Tibial nerve (tissue), 4 donors: ENCODE results near the gene ASCC1. TPM values are rescaled to one million over a fixed set of nuclear protein-coding genes. Genes with fewer than 3 reads are reported as not detected.

Experiments used
- DNase-seq, 2 donors: peaks; one replicate each; pipeline ENCODE4 v3.0.0-alpha.2; 2019; ENCODE audit warnings: low spot score in 2 of 2
- H3K27ac ChIP-seq, 4 donors: fragments of 200-600 bp; sonication (generic) in 3 of 4; one replicate each; pipeline ENCODE4 v1.5.1; 2017 to 2019; ENCODE audit warnings: mild to moderate bottlenecking in 1 of 4
- H3K27me3 ChIP-seq, 2 donors: fragments of 200-600 bp; sonication (generic) in 1 of 2; one replicate each; pipeline versions ENCODE4 v1.5.1 to v1.6.0; 2017 to 2019
- H3K36me3 ChIP-seq, 3 donors: fragments of 200-600 bp; sonication (generic); one replicate each; pipeline ENCODE4 v1.5.1; 2018 to 2019
- H3K4me1 ChIP-seq, 4 donors: fragments of 200-600 bp; sonication (generic) in 3 of 4; one replicate each; pipeline ENCODE4 v1.5.1; 2017 to 2019
- H3K4me3 ChIP-seq, 4 donors: fragments of 200-600 bp; sonication (generic) in 3 of 4; one replicate each; pipeline ENCODE4 v1.5.1; 2017 to 2019; ENCODE audit warnings: mild to moderate bottlenecking in 1 of 4, moderate library complexity in 1 of 4
- H3K9me3 ChIP-seq, 4 donors: fragments of 200-600 bp; sonication (generic) in 3 of 4; one replicate each; pipeline ENCODE4 v1.5.1; 2017 to 2019
- EP300 ChIP-seq, 2 donors: sonication (generic); formaldehyde crosslinking; IDR thresholded peaks; one replicate each; pipeline ENCODE4 v1.6.1; 2017; ENCODE audit warnings: antibody characterized with exemption in 2 of 2, mild to moderate bottlenecking in 1 of 2
- POLR2A ChIP-seq, 2 donors: fragments of 450-650 bp; IDR thresholded peaks; one replicate each; pipeline ENCODE4 v1.6.1; 2017; ENCODE audit warnings: antibody characterized with exemption in 2 of 2, mild to moderate bottlenecking in 2 of 2, moderate library complexity in 2 of 2
- WGBS, 2 donors: methylation state at CpG; one replicate each; pipeline ENCODE4 v1.1.5; 2018; 5-methylcytosine and 5-hydroxymethylcytosine counted together
- total RNA-seq, 4 donors: library from RNA; depleted of rRNA; stranded (reverse); fragments of >200 nt; gene quantifications; one replicate each; pipeline ENCODE4 v1.1.0, GENCODE V29; 2016
- TF ChIP-seq, protein P1 (sequence below), 5 experiments: fragments of 200-600 bp in 3 of 5; fragments of 450-650 bp in 2 of 5; sonication (generic) in 3 of 5; IDR thresholded peaks; one replicate each; pipeline ENCODE4 v1.5.1; 2016 to 2019; ENCODE audit warnings: antibody characterized with exemption in 5 of 5, mild to moderate bottlenecking in 3 of 5, moderate library complexity in 2 of 5

The ASCC1 gene
- total RNA-seq, 4 donors from 2014 or later: 34.2 to 85.7 (median 54.2) TPM

DNA sequence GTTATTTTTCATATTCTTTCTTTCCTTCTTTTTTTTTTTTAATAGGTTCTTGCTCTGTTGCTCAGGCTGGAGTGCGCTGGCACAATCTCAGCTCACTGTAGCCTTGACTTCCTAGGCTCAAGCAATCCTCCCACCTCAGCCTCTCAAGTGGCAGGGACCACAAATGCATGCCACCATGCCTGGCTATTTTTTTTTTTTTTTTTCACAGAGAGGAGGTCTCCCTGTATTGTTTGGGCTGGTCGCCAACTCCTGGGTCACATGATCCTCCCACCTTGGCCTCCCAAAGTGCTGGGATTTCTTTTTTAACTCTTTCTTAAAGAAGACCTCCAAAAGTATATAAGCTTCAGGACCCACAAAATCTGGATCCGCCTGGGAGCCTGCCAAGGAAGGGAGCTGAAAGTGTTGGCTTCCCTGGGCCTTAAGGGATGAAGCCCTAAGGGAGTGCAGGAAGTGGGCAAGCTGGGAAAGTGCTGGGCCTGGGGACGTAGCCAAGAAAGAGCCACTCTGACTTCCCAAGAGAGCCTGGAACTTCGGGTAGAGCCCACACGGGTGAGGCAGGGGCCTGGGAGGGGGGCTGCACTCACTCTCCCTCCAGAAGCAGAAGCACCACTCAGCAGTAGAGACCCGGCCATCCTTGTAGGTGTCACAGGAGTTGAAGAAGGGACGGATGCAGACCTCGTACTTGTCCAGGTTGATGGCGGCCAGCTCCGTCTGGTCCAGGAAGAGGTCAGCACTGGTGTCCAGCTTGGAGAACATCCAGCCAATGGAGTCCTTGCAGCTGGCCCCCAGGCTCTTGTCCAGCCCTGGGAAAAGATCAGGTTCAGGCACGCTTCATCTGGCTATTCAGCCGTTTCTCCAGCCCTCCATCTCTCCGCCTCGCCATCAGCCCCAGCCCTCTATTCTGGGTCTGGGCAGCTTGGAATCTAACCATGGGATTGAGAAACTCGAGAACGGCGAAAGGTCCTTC, 149.5 kb downstream of the ASCC1 start:
- 72 to 74% methylated on average over 17 to 18 of the region's 18 CpGs for WGBS, 2 donors
- Histone ChIP-seq H3K36me3 (peaks cover 0 to 11% (median 0%) of the 10 kb centered on the region in 3 donors), H3K27ac (no peak overlapping the region), H3K9me3 (peaks cover 0 to 4% (median 0%) of the 10 kb centered on the region in 4 donors), H3K27me3 (no peaks in the 10 kb centered on the region), H3K4me3 (no peak overlapping the region), H3K4me1 (peaks cover 0 to 26% (median 0%) of the 10 kb centered on the region in 4 donors)
- no peak for DNase-seq
- TF ChIP-seq POLR2A (IDR thresholded peaks at IDR 0.05): no peak
- no peak for TF ChIP-seq EP300 (IDR thresholded peaks at IDR 0.05)
- TF ChIP-seq, protein P1, sequence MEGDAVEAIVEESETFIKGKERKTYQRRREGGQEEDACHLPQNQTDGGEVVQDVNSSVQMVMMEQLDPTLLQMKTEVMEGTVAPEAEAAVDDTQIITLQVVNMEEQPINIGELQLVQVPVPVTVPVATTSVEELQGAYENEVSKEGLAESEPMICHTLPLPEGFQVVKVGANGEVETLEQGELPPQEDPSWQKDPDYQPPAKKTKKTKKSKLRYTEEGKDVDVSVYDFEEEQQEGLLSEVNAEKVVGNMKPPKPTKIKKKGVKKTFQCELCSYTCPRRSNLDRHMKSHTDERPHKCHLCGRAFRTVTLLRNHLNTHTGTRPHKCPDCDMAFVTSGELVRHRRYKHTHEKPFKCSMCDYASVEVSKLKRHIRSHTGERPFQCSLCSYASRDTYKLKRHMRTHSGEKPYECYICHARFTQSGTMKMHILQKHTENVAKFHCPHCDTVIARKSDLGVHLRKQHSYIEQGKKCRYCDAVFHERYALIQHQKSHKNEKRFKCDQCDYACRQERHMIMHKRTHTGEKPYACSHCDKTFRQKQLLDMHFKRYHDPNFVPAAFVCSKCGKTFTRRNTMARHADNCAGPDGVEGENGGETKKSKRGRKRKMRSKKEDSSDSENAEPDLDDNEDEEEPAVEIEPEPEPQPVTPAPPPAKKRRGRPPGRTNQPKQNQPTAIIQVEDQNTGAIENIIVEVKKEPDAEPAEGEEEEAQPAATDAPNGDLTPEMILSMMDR (IDR thresholded peaks at IDR 0.05): no peak

DNA sequence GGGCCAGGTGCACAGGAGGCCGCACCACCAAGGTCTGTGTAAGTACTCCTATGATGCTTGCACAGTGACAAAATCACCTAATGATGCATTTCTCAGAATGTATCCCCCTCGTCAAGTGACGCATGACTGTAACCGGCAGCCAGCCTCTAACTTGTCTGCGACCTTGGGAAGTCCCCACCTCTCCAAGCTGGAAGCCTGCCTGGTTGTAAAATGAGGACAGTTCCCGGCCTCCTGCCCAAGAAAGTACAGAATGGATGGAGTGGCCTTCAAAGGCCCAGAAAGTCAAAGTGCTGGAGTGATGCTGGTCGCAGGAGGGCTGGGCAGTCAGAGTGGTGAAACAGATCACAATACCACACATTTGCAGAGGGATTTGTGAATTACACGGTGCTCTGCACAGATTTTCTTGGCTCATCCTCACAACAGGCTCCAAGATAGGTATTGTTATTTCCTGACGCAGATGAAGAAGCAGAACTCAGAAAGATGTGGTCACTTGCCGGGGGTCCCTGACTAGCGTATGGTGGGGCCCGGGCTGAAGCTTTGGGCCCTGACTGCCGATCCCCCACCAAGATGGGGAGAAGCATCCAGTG, 150.5 kb downstream of the ASCC1 start:
- Histone ChIP-seq H3K27me3 (no peaks in the 10 kb centered on the region), H3K4me1 (peaks cover 0 to 26% (median 0%) of the 10 kb centered on the region in 4 donors), H3K4me3 (no peak overlapping the region), H3K27ac (no peak overlapping the region), H3K9me3 (no peaks in the 10 kb centered on the region), H3K36me3 (peaks cover 0 to 8% (median 0%) of the 10 kb centered on the region in 3 donors)
- TF ChIP-seq POLR2A (IDR thresholded peaks at IDR 0.05) (no peak), EP300 (IDR thresholded peaks at IDR 0.05) (no peak)
- TF ChIP-seq, protein P1 (IDR thresholded peaks at IDR 0.05): no peak
- WGBS, 2 donors: 86 to 88% methylated on average over 13 of the region's 13 CpGs
- DNase-seq: no peak

DNA sequence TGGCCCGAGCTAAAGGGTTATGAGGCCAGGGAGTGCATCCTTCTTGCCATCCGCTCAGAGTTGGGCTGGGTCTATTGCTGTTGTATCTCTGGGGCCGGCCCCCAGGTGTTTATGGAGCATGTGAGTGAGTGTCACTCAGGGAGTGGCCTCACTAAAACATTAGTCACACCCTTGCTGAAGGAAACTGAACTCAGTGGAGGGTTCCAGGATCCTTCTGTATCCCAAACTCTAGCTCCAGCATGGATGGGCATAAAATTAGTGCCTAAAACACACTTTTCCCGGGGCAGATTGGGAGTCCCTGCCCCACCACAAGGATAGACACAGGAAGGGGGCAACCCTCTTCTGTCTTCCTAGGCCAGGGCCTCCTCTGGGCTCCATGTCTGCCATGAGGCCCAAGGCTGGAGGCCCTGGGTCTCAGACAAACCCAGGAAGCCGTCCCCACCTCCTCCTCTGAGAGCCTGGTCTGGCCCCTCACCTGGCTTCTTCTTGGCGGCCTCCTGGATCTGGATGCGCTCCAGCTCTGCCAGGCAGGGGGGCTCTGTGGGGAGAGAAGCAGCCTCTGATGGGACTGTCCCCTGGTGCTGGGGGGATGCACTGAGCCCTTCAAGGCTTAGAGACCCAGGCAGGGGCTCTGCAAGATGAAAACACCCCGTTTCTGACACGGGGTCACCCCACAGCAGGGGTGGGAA, 152.2 kb downstream of the ASCC1 start:
- Histone ChIP-seq H3K4me3 (no peak overlapping the region), H3K36me3 (peaks cover 0 to 8% (median 0%) of the 10 kb centered on the region in 3 donors), H3K9me3 (no peaks in the 10 kb centered on the region), H3K27me3 (no peaks in the 10 kb centered on the region), H3K27ac (no peak overlapping the region), H3K4me1 (peaks cover 0 to 22% (median 0%) of the 10 kb centered on the region in 4 donors)
- TF ChIP-seq EP300 (IDR thresholded peaks at IDR 0.05) (no peak), POLR2A (IDR thresholded peaks at IDR 0.05) (no peak)
- TF ChIP-seq, protein P1 (IDR thresholded peaks at IDR 0.05): no peak
- 81% methylated on average over 7 to 9 of the region's 9 CpGs for WGBS, 2 donors
- no peak for DNase-seq

DNA sequence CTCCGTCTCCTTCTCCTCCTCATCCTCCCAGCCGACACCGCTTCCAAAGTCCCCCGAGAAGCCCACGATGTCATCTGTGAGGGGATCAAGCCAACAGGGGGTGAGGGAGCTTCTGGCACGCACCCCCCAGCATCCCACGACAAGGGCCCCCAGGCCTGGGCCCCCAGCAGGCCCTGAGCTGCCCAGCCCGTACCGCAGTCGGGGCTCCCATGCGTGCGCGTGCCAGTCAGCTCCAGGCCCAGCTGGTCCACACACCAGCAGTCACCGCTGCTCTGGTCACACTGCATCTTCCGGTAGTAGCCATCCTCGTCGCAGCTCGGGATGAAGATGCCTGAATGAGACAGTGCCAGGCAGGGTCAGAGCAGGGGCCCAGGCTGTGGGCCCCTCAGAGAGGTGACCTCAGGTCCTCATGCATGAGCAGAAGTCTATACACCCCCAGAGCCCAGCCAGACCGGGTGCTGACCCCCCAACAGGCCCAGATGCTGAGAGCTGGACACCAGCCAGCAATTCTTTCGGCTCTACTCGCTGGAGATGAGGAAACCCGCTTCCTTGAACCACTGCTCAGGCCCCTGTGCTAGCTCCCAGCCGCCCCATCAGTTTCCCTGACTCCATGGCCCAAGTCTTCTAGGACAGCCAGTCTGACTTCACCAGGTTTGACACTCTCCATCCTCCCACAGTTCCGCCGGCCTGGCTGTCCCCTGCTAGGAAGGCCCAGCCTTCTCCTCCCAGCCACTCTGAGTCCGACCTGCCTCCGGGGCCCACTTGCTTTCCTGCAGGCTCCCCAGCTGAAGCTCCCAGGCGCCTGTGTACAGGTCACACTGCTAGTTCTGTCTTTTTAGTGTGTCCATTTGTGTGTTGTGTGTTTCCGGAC, 153.0 kb downstream of the ASCC1 start:
- Histone ChIP-seq H3K4me1 (peaks cover 0 to 14% (median 0%) of the 10 kb centered on the region in 4 donors), H3K9me3 (no peaks in the 10 kb centered on the region), H3K4me3 (no peak overlapping the region), H3K27ac (no peak overlapping the region), H3K36me3 (peaks cover 0 to 8% (median 0%) of the 10 kb centered on the region in 3 donors), H3K27me3 (no peaks in the 10 kb centered on the region)
- TF ChIP-seq, protein P1 (IDR thresholded peaks at IDR 0.05): no peak
- WGBS, 2 donors: 88% methylated on average over 29 of the region's 29 CpGs
- DNase-seq: no peak
